NOMO-1 treated with dmso at 0.1 percent for 144 hours (cell line): ENCODE data around the gene INAFM1.
"Not testable (repeated sequence)": the region's sequence is repeated elsewhere in the genome, so short reads cannot be mapped to it uniquely, and the experiment has no call there.

Experiments
- DNase-seq: peaks from one replicate; lab custom pipeline; 2025; ENCODE audit not compliant: unreplicated experiment; lab: John Stamatoyannopoulos, UW

The INAFM1 gene

DNA sequence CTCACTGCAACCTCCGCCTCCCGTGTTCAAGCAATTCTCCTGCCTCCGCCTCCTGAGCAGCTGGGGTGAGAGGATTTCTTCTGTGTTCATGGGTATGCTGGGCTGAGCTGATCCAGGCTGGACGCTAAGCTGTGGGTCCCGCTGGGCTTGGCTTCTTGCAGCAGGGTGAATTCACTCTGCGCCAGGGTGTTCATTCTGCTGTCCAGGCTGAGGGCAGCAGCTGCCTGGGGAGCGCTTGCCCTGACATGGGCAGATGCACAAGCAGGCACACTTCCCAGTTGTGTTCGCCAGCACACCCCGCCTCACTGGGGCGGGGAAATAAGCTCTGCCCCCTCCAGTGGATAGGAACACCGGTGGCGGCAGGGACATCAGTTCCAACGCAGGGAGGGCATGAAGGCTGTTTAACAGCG is 7.3 kb upstream of the INAFM1 start:
- DNase-seq, result no peak

DNA sequence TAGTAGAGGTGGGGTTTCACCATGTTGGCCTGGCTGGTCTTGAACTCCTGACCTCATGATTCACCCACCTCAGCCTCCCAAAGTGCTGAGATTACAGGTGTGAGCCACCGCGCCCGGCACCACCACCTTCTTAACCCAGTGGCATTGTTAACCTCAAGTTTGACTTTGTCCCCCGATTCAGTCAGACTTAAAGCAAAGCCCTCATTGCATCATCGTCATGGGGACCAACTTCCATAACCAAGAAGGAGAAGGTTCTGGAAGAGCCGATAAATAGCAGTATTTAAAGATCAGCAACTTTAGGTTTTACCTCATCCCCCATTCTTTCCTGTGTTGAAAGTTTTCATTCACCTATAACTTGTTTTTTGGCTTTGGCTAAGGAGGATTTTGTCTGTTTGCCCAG is 6.7 kb upstream of the INAFM1 start:
- no peak for DNase-seq

DNA sequence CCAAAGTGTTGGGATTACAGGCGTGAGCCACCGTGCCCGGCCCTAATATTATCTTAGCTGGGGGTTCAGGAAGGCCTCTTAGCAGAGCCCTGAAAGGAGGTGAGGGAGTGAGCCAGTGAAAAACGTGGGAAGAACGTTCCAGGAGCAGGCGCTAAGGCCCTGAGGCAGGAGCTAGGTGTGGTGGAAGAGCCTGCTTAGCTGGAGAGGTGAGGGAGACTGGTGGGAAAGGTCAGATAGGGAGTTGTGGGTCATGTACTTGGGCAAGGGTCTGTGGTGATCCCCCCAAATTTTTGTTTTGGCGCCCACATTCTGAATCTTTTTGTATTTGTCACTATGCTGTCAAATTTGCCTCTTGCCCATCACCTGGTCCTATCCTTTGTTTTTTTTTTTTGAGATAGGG is 5.1 kb upstream of the INAFM1 start:
- no peak for DNase-seq

DNA sequence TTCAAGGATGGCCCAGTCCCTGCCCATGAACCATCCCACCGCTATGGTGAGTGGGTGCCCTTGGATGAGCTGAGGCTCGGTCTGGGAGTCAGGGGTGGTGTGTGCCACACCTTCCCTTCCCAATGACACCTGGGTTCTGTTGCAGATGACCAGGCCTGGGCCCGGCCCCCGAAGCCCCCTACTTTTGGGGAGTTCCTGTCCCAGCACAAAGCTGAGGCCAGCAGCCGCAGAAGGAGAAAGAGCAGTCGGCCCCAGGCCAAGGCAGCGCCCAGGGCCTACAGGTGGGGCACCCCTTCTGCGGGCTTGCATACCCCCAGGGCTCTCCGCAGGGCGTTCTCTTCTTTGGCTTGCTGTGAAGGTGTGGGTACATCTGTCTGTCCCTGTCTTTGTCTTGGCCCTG is 4.3 kb upstream of the INAFM1 start:
- no peak for DNase-seq

DNA sequence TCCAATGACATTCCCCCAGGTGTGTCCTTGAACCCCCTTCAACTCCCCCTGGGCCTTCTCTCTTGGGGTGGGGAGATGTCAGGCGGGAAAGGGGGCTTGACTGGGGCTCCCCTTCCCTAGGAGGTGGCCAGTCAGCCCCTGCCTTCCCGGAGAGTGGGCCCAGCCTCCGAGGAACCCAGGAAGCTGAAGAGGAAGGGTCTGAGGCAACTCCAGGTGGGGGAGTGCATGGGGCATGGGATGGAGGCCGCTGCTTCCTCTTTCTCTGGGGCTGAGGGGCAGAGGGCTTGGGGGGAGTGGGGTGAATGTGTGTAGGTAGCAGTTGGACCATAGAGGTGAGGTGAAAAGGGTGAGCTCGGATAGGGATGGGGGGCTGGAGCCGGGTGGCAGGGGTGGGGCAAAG is 2.7 kb upstream of the INAFM1 start:
- DNase-seq, result no peak

DNA sequence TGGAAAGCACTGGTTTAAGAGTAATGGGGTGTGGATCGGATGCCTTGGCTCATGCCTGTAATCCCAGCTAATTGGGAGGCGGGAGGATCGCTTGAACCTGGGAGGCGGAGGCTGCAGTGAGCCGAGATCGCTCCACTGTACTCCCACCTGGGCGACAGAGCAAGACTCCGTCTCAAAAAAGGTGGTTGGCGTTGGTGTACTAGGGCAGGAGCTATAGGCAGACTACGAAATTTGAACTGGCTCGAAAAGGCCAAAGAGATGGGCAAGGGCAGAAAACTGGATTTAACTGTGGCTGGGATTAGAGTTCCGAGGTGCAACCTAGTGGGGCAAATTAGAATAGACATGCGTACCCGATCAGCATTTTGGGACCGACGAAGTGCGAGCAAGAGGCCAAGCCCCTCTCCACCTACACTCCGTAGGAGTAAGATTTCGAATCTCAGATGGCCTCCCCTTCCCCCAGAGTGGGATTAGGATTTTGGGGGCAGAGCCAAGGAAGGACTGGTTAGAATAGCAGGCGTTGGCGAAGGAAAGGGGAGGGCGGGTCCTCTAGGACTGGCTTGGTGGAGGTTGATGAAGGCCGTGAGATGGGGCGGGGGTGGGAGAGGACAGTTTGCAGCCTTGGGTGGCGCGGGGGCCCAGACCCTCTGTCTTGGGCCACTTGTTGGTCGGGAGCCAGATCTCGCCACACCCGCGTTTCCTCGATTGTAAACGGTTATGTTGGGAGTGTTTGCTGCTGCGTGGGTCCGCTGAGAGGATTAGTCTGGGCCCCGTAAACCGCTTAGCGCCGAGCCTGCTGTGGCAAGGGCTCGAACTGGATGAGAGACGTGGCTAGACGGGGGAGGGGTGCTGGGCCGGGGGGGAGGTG is 2.0 kb upstream of the INAFM1 start:
- DNase-seq, result no peak

DNA sequence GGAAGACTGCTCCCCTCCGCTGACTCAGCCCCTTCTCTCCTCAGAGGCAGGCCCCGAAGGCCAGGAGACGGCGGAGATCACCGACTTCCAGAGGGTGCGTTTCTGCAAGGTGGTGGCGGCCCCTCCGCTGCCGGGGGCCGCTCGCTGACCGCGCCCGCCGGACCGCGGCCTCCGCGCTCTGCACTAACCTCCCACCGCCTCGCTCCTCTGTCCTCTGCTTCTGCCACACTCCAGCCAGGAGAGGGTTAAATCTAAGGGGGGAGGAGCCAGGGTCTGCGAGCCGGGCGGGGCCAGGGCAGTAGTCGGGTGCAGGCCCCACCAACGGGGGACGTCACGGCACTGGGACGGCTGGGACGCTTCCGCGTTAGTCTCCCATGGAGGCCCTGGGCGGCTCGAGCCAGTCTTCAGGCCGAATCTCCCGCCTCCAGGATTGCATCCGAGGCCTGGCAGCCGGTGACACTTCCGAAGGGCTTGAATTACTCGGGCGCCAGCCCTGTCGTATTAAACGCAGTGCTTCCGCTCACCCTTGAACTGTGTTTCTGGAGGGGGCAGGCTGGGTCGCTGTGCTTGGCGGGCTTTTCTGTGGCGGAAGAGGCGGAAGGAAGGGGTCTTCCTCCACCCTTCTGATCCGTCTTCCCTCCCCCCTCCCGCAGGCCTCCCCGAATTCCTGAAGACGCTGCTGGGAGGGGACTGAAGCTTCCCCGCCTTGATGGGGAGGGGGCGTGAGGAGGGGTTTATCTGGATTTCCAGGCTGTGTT is 1.2 kb upstream of the INAFM1 start:
- DNase-seq, result peak; percentile 92

DNA sequence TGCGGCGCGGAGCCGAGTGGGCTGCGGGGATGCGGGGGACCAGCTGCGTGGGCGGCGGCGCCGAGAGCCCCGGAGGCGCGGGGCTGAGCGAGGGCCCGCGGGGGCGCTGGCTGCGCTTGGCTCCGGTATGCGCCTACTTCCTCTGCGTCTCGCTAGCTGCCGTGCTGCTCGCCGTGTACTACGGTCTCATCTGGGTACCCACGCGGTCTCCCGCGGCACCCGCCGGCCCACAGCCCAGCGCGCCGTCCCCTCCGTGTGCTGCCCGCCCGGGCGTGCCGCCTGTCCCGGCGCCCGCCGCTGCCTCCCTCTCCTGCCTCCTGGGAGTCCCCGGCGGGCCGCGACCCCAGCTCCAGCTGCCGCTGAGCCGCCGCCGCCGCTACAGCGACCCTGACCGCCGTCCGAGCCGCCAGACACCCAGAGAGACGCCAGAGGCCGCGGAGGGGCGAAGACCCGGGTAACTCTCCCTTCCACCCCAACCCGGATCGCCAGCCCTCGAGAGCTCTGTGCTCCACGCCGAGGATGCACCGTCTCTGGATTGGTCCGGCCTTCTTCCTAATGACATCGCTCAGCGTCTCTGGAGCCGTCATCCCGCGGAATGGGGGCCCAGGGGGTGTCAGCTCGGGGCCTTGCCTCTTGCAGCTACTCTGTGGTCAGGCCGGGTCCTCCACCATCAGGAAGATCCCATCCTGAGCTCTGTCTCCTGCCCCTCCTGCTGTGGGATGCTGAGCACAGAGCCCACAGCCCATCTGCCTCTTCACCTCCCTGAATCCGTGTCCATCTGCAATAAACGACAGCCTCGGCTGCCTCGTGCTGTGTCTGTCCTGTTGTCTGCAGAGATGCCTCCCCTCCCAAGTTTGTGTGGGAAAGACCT is 441 bp downstream of the INAFM1 start:
- DNase-seq, result no peak

DNA sequence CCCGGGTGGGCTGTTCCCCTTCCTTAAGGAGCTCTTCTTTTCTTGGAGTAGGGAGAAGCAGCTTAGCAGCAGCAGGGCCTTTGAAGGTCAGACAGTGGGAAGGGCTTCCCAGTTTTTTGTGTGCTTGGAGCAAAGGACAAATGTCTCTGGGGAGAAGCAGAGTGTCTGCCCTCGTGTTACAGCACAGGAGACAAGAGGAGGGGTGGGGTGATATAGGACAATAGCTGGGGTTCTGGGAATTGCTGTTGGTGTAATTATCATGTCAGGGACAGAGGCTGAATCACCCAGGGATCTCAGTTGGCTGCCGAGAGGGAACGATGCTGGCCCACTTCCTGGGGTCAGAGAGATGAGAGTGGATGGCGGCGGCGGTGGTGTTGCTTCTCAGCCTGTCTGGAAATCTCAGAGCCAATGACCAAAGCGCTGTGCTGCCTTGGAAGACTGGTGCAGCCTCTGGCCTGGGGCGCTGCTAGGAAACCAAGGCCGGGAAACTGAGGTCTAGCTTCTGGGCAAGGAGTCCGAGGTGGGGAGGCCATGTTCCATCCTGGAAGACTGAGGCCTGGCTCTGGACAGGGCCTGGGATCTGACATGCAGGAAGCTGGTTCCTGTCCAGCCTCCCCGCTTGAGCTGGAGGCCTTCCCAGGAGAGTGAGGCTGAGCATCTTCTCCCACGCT is 1.2 kb downstream of the INAFM1 start:
- no peak for DNase-seq

DNA sequence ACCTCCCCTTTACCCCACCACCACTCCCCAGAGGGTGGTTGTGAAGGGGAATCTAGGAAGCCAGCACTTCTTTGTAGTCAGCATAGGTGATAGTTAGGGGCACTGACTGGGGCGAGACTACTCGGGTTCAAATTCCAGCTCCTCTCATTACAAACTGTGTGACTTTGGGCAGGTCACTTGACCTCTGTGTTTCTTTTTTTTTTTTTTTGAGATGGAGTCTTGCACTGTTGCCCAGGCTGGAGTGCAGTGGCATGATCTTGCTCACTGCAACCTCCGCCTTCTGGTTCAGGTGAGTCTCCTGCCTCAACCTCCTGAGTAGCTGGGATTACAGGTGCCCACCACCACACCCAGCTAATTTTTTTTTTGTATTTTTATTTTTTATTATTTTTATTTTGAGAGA is 1.8 kb downstream of the INAFM1 start:
- DNase-seq, result not testable (repeated sequence)

DNA sequence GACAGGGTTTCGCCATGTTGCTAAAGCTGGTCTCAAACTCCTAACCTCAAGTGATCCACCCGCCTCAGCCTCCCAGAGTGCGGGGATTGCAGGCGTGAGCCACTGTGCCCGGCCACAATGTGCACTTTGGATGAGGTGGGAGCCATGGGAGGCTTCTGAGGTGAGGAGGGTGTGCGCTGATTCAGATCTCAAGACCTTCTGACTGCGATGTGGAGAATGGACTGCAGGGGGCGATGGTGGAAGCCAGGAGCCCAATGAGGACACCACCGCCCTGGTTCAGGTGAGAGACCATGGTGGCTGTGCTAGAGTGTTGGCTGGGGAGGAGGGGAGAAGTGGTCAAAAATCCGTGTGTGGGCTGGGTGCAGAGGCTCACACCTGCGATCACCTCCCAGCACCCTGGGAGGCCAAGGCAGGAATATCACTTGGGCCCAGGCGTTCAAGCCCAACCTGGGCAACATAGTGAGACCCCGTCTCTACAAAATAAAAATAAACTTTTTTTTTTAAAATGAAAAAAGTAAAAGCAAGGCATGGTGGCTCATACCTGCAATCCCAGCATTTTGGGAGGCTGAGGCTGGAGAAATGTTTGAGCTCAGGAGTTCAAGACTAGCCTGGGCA is 5.6 kb downstream of the INAFM1 start:
- DNase-seq, result no peak

DNA sequence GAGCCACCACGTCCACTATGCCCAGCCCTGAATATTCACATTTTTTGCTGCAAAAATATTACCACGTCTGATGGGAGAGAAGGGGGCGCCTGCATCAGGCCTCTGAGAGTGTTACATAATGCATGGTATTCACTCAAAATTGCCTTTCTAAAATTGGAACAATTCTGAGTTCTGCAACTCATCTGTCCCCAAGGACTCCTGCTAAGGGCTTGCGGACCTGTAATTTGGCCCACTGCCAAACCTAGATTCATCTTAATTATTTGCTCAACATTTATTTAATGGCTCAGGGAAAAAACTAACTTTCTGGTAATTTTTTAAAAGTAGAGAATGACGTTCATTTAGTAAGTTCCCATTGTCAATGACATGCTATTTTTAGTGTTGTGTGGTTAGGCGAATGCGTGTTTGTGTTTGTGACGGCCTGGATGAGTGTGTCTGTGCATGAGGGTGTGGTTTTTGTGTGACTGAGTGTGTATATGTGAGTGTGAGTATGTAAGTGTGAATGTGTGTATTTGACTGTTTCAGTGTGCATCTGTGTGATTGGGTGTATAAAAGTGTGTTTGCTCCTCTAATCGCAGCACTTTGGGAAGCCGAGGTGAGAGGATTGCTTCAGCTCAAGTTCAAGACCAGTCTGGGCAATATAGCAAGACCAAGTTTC is 8.8 kb downstream of the INAFM1 start:
- DNase-seq, result peak; percentile 30

DNA sequence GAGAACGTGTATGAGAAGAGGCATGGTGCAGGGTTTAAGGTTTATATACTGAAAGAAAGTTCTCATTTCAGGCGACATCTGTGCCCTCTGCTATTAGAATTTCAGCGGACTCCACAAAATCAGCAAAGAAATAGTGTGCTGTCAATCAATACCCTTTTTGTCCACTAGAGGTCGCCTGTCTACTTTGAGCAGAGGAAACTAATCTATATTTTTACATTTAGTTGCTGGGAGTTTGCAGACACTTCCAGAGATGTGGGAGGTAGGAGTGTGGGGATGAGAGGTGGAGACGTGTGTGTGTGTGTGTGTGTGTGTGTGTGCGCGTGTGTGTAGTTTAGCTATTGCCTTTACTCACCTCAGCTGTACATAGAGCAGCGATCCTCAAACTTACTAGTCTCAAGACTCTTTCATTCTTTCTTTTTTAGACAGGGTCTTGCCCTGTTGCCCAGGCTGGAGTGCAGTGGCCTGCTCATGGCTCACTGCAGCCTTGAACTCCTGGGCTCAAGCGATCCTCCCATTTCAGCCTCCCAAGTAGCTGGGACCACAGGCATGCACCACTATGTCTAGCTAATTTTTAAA is 9.7 kb downstream of the INAFM1 start:
- peak; percentile 38 for DNase-seq

DNA sequence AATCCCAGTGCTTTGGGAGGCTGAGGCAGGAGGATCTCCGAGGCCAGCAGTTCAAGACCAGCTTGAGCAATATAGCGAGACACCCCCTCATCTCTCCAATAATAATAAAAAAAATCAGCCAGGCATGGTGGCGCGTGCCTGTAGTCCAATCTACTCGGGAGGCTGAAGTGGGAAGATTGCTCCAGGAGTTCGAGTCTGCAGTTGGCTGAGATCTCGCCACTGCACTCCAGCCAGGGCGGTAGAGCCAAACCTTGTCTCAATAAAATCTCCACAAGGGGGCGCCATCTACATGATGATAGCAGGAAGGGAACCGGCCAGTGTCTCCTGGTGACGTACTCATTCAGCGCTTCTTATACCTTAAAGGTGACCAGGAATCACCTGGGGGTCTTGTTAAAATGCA is 21.4 kb downstream of the INAFM1 start:
- DNase-seq, result peak; percentile 52

DNA sequence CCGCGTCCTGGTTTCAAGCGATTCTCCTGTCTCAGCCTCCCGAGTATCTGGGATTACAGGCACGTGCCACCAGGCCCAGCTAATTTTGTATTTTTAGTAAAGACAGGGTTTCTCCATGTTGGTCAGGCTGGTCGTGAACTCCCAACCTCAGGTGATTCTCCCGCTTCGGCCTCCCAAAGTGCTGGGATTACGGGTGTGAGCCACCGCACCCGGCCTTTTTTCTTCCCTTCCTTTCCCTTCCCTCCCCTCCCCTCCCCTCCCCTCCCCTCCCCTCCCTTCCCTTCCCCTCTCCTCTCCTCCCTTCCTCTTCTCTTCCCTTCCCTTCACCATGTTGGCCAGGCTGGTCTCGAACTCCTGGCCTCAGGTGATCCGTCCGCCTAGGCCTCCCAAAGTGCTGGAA is 26.2 kb downstream of the INAFM1 start:
- not testable (repeated sequence) for DNase-seq

DNA sequence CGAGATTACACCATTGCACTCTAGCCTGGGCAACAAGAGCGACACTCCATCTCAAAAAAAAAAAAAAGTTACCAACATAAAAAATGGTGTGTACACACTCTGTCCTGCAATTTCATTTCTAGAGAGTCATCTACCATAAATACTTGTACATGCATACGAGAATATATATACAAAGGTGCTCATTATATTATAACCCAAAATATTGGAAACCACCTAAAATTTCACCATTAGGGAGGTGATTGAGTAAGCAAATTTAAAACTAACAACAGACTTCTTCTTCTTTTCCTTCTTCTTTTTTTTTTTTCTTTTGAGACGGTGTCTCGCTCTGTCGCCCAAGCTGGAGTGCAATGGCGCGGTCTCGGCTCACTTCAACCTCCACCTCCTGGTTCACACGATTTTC is 27.6 kb downstream of the INAFM1 start:
- DNase-seq, result no peak

DNA sequence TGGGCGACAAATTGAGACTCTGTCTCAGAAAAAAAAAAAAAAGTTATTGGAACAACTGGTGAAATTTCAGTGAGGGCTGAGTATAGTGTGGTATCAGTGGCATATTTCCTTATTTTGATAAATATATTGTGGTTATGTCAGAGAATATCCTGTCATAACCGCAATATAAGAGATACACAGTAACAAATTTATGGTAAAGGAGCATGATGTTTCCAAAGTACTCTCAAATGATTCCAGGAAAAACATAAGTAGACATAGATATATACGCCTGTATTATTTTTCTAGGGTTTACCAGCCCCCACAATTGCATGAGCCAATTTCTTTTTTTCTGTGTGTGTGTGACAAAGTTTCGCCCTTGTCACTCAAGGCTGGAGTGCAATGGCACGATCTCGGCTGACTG is 29.3 kb downstream of the INAFM1 start:
- no peak for DNase-seq

DNA sequence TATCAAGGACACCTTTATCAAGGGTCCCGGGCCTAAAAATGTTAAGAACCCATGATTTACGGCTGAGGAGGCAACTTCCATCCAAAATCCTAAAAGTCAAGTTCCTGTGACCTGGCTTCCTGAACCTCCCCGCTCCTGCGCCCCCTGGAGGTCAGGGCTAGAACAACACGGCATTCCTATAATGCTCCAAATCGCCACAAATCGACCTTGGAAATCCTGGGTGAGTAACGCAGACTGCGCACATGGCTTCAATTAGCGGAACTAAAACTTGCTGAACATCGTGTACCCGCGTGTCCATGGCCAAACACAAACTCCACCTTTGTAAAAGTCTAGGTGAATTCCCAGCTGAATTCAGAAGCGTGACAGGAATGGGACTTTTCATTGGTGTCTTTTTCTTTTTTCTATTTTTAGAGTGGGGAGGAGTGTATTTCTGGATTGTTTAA is 30.6 kb downstream of the INAFM1 start:
- peak; percentile 19 for DNase-seq

DNA sequence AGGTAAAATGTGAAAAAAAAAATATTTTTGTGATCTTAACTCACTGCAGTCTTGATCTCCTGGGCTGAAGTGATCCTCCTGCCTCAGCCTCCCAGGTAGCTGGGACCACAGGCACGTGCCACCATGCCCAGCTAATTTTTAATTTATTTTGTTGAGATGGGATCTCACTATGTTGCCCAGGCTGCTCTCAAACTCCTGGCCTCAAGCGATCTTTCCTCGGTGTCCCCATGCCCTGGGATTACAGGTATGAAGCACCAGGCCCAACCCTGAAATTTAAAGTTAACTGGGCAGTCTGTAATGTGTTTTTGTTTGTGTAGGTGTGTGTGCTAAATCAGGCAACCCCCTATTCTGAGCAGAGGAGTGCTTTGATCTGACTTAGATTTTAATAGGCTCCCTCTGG is 31.6 kb downstream of the INAFM1 start:
- DNase-seq, result no peak

DNA sequence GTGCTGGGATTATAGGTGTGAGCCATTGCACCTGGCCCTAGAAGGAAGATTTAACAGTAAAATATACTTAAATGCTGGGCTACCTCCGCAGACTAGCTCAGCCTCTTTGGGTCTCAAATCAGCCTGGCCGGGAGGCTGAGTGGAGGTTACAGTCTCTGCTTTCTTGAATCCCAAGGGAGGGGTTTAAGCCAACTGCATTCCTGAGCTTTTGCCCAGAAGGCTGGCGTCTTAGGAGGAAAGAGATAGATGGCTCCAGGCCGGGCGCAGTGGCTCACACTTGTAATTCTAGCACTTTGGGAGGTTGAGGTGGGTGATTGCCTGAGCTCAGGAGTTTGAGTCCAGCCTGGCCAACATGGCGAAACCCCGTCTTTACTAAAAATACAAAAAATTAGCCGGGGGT is 34.4 kb downstream of the INAFM1 start:
- no peak for DNase-seq
